Activated CD4-positive, alpha-beta T cell treated with anti-CD3 and anti-CD28 coated beads, Interleukin-2, amount 50 U/mL, for 16 hours (primary cell): ENCODE data around the gene PDK4.
"Not testable (repeated sequence)": the region's sequence is repeated elsewhere in the genome, so short reads cannot be mapped to it uniquely, and the experiment has no call there.

Source experiments
- DNase-seq: peaks from one replicate; pipeline ENCODE4 v3.0.0-alpha.2; 2020

The PDK4 gene

DNA sequence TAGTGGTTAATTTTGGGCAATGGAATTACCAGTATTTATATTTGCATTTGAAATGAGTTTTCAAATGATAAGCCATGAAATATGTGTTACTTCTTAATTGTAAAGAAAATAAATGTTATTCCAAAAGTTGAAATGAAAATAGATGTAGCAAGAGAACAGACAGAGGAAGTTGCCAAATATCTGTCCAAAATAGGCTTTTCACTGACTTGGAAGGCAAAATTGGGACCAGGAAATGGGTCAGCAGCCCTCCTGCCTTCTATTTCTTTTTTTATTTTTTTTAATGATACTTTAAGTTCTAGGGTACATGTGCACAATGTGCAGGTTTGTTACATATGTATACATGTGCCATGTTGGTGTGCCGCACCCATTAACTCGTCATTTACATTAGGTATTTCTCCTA lies 8.1 kb upstream of the PDK4 start:
- not testable (repeated sequence) for DNase-seq

DNA sequence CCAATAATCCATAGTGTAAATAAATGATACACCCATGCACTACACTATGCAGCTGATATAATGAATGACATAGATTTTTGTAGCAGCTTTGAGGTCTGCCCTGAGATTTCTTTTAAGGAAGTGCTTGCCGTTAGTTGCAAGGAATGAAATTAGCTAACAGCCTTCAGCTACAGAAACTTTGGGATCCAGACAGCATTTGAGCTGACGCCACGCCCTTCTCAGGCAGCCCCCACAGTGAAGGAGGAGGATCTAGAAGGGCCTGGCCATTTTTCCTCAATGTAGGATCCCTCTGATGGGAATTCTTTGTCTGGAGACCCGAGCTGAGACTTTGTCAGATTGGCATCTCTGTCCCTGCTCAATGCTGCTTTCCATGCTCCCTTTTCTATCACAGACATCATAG lies 6.1 kb upstream of the PDK4 start:
- DNase-seq, result no peak

DNA sequence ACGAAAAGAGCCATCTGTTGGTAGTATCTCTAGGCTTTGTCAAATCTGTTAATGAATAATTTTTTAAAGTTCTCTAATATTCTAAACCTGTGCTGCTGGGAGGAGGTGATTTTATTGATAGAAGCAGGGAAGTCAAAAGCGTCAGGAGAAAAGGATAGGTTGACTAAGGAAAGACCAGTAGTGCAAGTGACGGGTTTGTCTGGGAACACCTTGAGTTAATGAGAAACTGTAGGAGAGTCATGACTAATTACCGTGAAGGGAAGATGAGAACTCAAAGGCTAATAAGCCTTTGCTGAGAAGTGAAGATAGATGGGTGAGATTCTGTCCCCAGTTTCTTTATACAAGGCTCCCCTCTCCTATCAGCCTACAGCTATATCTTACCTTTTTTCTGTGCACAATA lies 5.0 kb upstream of the PDK4 start:
- DNase-seq, result no peak

DNA sequence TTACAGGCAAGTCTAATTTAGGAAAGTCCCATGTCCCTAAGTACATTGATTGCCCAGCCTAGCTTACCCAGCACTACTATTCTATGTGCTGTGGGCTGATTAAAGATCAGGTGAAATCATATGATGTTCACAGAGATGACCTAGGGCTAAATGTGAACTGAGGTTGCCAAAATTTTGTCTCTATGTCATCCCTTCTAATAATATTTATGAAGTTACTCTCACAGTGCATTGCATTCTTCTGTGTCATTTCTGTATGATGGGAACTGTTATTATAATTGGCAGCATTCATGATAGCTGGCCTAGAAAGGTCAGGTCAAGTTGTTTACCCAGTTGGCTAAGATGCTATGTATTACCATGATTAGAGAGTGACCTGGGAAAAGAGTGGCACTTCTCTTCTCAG lies 2.8 kb upstream of the PDK4 start:
- no peak for DNase-seq

DNA sequence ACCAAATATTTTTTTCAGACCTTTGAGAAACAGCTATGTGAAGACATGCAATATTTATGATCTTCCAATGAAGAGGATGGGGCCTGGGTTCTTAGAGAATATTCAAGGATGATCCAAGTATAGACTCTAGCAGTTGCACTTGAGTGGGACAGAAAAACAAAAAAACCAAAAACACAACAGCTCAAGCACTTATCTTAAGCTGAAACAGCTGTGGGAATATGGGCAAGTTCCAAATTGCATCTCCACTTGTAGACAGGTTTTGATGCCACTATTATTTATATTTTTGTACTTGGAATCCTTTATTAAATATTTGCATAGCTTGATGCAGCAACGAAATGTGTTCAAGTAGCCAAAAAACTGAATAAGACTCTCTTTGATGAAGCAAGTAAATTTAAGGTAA lies 2.2 kb upstream of the PDK4 start:
- DNase-seq, result no peak

DNA sequence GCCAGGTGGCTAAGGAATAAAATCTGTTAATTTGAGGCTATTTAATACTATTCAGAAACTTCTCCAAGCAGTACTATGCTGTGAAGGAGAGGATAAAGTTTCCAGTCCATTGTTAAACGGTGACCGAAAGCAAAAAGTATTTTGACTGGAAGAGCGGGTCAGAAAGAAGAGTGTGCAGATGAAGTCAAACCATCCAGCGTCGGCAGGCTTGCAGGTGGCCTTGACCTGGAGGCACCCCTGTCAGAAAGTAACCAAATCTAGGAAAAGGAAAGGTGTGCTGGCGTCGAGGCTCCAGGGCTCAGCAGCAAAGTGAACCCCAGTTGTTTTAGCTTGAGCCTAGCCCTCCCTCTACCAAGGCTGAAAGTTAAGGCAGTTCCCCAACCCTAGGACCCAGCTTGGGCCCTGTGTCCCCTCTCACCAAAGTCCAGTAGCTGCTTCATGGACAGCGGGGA lies 544 bp downstream of the PDK4 start:
- DNase-seq, result no peak

DNA sequence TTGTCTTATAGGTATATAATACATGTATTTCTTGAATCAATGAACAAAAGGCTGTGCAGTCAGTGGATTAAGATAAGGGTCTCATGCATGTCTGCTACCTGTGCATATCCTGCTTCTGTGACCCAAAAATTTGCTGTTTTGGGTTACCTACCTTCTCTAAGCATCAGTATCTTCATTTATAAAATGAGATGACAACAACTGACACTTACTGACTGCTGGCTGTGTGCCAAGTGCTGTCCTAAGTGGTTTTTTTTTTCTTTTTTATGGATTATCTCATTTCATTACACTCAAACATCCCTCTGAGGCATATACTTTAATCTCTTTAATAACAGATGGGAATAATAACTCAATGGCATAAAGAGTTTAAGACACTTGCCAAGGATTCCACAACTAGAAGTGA lies 2.1 kb downstream of the PDK4 start:
- DNase-seq, result no peak

DNA sequence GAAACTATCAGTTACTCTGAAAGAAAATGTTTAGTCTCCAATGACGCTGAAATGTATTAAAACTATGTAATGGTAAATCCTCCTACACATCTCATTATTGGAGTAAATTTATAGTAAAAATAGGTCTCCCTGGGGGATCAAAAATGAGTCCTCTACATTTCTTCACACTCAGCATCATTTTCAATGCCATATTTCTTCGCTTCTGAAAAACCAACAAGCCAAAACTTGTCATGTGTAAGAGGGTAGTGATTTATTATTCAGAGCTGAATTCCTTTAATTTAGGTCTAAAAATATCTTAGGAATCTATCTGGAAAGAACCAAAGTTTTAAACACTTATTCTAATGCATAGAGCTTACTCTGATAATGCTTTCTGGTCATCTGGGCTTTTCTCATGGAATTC lies 3.0 kb downstream of the PDK4 start:
- DNase-seq, result no peak

DNA sequence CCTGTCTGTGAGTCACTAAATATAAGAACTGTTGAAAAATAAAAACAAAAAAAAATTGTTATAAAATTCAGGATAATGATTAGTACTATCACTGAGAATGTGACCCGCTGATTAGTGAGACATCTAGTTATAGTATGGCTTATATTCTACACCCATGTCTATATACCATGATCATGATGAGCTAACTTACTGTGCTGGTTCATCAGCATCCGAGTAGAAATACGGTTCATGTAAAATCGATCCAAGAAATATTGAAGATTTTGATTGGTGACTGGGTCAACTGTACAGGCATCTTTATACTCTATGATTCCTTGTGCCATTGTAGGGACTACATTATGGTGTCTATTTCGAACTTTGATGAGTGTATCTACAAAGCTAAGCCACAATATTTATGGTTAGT lies 3.7 kb downstream of the PDK4 start:
- DNase-seq, result no peak

DNA sequence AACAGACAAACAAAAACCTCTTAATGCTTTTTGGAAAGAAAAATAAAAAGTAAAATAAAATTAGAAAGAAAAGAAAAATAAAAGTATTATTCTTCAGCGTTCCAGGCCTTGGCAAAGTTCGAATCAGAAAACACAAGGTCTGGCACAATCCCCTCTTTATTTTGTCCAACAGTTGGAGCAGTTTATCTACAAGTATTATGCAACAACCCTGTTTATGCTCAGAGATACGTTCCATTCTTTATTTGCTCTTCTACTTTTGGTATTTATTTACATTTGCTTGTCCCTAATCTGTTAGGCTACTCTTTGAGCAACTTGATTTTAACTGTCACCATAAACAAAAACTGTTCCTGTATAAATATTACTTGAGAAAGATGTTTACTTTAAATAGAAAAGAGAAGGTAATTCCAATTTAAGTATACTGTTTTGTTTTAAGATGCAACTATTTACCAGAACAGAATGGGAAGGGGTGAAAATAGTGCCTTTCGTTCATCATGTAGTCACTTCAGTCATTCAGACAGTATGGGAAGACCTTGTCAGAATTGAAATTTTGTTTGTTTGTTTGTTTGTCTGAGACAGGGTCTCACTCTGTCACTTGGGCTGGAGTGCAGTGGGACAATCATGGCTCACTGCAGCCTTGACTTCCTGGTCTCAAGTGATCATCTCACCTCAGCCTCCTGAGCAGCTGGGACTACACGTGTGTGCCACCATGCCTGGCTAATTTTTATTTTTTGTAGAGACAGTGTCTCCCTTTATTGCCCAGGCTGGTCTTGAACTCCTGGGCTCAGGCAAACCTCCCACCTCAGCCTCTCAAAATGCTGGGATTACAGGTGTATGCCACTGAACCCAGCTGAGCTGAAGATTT lies 5.7 kb downstream of the PDK4 start:
- no peak for DNase-seq

DNA sequence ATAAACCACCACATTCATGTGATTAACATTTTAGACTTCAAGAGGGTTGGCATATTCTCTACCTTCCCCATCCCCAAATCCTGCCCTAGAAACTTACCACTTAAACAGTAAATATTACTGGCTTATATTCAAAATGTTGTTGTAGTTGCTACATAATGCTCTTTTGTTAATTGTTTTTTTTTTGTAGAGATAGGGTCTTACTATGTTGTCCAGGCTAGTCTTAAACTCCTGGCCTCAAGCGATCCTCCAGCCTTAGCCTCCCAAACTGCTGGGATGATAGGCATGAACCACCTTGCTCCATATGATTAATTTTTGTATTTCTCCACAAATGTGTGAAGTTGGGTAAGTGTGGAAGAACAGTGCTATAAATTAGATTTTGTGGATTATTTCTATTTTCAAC lies 6.5 kb downstream of the PDK4 start:
- DNase-seq, result no peak

DNA sequence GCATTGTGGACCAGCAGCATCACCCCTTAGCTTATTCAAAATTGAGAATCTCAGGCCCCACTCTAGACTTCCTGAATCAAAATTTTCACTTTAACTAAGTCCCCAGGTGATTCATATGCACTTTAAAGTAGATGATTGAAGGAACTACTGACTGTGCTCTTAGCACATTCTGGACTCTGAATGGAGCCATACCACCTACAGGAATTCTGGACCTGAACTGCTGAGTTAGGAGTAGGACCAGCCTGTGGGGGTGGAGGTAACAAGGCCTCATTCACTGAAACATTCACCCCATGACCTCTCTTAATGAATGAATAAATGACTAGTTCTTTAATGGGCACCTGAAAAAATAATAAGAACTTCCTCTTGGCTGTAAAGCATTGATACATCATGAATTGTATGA lies 7.3 kb downstream of the PDK4 start:
- DNase-seq, result no peak

DNA sequence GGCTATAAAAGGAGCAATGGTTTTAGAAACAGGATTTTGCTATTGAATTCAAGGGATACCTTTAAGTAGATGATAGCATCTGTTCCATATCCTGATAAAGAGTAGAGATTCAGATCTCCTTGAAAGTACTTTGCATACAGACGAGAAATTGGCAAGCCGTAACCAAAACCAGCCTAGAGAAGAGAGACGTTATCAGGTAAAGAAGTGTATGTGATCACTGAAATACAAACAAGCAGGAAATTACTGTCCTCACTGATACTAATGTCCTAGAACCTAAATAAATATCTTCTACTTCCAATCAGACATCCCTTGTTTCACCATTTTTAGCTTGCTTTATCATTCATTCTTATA lies 9.4 kb downstream of the PDK4 start:
- DNase-seq, result no peak

DNA sequence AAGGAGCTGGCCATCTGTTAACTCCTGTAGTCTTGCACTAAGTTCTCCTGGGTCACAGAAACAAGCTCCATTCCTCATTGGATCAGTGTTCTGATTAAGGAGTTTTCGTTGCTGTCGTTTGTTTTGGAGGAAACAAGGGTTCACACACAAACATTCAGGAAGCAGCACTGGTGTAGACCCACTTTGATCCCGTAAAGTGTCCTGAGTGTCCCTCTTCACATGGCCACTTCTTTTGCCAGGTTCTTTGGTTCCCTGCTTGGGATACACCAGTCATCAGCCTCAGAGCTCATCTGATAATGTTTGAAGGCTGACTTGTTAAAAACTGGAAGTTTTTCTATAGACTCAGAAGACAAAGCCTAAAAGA lies 10.9 kb downstream of the PDK4 start:
- no peak for DNase-seq

DNA sequence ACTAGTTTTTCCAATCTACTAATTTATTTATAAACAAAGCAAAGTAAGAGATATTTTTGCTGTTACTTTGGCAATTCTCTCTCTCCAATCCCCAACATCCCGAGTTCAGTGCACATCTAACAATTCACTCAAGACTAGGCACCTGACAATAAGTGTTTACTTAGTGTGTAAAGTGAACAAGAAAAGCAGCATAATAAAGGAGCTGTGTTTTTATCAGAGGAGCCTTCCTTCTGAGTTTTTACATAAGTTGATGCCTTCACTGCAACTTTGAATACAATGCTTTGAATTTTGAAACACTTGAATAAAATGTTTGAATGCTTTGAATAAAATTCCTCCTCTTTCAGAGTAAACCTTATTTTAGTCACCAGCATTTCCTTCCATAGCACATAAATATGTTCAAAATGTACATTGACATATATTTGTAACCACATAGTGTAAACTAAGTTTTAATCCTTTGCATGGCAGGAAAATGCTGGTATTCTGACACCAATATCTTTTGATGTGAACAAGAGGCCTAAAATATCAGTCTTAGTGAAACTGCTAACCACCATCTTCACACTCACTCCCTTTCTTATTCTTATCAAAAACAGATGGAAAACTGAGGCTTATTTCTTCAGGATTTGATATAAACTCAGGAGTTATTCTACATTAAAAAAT lies 11.4 kb downstream of the PDK4 start:
- no peak for DNase-seq

DNA sequence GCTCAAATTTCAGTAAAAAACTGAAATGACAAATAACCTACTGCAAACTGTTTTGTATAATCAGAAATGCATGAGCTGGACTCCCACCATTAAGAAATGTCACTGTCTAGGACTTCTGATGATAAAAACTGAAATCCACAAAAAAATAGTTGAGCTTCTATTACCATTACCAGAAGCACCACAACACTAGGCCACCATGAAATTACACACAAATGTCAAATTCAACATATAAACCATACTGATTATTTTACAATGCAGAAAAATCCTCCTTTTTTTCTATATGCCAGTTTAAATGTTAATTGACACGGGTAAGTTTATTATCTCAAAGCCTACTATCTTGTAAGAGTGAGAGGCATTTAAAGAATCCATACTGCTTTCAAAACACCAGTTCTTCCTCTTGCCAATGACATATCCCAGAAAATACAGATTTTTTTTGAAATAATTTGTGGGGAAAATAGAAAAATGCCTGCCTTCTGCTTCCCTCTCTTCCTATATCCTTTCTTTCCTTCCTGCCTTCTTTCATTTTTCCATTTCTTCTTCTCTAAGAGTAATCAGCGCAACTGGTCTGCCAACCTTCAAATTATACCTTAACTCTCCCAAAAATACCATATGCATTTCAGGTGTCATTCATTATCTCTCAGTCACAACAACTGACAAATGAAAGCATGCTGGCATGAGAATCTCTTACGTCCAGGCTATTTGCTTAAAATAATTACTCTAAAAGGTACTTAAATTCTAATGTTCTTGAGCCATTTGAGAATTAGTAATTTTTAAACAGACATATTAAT lies 12.3 kb downstream of the PDK4 start:
- DNase-seq, result no peak

DNA sequence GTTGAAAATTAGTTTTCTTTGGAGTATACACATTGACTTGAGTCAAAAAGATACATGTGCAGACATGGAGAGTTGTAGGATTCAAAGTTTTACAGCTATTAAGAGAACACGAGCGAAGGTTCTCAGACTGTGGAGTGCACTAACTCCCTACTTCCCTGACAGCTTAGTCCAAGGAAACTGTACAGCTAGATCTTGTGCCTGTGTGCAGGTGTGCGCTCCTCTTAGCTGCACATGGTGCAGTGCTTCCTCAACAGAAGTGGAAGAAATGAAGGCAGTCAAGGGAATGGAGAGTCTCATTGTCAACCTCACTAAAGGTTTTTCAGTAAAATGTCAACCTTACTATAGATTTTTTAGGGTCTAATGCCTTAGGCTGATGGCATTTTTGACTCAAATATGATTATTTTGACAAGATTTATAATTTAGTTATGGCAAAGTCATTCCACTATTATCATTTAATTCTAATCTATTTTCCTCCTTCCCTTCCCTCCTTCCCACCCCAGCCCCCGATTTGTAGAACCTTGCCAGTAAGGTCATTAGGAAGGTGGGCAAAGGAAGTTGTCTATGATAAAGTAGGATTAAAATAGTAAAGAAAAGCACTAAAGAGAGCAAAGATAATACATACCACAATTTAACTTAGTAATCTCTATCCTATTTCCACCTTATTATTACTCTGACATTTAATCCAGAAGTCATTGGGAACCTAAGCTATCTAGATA lies 13.6 kb downstream of the PDK4 start:
- no peak for DNase-seq

DNA sequence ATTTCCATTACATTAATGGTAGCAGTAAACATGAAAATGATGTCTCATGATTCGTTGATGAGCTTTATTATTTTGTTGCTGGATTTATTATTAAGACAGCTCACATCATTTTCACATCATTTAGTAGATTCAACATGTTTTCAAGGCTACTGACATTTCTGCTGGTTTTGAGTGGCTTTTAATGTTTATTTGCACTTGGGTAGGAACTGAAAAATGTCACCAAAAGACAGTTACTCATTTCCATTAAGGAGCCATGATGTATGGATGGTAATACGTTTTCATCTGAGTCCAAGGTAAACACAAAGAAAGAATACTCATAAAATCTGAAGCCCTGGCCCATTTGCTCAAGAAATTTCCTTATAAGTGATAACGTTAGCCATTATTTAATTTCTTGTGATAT lies 14.8 kb downstream of the PDK4 start:
- no peak for DNase-seq

DNA sequence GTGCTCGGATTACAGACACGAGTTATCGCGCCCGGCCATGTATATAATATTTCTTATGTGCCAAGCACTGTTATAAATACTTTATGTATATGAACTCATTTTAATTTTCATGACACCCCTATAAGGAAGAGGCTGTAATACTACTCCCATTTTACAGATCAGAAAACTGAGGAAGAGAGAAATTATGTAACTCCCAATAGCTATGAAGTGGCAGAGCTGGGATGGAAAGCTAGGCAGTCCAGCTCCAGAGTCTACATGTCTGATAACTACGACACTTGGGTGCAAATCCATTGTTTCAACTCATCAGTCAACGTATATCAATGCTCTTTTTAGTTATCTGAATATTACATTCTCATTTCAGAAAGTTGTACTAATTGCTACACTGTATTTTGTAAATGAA lies 17.0 kb downstream of the PDK4 start:
- DNase-seq, result no peak

DNA sequence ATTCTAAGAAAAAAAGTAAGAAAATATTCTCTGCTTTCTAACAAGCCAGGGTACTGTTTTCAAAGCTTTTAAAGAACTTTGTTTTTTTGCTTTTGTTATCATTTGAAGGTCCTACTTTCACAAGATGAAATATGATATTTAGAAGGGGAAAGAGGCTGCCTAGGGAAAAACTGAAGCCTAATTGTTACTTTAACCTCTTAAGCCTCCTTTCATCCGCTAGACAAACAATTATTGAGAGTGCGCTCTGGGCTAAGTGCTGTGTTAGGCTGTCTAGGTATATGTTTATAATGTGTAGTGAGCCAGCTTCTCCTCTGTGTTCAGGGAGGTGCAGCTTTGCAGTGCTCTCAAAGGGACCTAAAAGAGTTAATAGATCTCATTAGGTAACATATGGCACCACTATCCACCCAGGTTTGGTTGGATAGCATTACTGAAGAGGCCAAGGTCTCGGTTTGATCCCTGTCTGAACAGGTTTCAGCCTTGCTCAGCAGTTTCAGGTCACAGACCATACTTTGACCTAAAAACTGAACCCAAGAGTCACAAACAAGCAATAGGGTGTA lies 17.9 kb downstream of the PDK4 start:
- DNase-seq, result no peak

DNA sequence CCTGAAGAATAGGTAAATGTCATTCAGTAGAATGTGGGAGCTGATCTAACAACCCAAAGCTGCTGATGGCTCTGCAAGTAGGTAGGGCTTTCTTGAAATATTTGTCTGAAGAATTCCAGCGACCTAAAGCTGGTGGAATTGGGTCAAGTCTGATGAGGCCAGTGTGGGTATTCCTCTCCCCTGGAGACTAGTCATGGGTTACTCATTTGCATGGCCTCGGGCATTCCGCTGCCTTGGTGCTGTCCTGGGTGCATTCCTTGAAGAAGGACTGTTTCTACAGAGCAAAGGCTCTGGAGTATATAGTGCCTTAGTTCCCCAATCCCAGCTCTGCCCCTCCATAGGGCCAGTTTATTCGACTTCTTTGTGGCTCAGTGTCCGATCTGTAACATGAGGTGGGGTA lies 19.2 kb downstream of the PDK4 start:
- no peak for DNase-seq

DNA sequence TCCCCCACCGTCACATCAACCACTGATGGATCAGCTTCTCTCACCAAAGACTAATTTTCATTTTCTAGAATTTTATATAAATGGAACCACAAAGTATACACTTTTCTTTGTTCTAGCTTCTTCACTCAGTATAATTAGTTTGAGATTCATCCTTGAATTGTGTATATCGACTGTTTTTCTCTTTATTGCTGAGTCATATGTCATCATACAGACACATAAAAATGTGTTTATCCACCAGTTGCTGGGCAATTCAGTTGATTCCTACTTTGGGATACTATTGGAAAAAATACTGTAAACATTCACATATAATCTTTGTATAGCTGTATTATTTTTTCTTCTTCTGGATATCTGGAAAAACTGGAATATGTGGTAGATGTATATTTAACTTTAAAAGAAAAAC lies 26.6 kb downstream of the PDK4 start:
- DNase-seq, result no peak

DNA sequence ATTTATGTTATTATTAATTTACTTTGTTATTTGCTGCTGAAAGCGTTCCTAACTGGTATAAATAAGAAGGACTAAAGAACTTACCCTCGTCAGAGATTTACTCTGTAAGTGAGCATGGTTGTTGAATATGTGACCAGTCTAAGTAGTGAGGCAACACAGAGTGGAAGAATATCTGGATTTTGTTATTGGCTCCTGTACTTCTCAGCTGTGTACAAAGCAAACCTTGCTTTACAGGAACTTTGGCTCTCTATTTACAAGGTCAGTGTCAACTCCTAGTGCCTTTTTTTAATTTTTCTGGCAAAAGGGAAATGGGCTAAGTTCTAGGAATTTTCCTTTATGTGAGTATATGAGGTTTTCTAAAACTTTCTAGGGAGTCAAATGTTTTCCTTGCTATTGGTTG lies 35.6 kb downstream of the PDK4 start:
- no peak for DNase-seq
